ENCODE results near the gene ZFP36L2.

The ZFP36L2 gene

DNA sequence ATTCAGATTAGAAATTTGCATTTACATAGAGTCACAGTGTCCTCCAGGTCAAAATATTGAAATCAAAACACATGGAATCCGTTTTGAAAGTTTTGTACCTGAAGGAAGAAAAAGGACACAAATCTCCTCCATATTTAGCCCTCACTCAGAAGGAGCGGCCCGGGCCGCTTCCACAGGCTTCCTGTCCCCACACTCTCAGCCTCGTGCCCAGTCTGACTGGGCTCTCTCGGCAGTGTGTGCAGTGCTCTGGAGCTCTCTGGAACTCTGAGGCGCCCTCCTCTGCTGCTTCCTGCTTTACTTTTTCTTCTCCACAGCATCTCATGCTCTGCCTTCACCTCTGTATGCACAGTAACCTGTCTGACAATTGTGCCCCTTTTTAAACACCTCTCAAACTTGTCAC, 22.2 kb upstream of the ZFP36L2 start:
- no peak for DNase-seq (ENCODE audit: low read depth)

- no peak for DNase-seq (ENCODE audit: low read depth)
These were observed 20.2 kb upstream of the ZFP36L2 start for GRCh38 chr2:43246641-43247040.

GRCh38 chr2:43241558-43241957, 15.2 kb upstream of the ZFP36L2 start:
- DNase-seq (ENCODE audit: low read depth): no peak

- no peak for DNase-seq (ENCODE audit: low read depth)
These were observed 14.4 kb upstream of the ZFP36L2 start for GRCh38 chr2:43240766-43241150.

DNA sequence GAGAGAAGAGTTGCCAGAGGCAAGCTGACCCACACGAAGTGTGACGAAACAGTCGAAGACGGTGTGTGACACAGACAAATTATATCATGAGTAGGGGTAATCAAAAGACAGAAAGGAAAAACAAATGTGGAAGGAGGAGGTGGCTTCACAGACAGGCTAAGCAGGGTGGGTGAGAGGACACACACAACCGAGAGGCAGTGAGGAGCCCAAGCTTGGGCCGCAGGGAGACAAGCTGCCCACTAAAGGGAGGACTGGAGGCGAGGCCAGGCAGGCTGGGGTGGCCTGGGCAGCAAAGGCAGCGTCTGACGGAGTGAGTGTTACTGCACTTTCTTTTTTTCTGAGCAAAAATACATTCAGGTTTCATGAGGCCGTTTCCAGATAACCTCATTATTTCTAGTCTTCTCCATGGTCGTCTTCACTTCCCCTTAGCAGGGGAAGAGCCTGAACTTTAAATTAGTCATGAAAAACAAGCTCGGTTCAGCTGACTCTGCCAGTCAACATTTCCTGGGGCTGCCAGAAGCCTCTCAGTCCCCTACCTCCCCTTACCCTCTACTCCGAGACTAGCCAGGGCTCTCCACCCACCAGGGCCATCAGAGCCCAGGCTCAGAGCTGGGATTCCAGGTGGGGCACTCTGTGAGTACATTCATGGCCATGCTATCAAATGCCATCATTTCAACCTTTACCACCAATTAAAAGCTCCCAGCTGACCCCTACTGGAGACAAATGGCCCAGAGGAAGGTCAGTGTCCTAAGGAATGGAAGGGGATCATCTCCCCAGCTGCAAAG, 13.8 kb upstream of the ZFP36L2 start:
- no peak for DNase-seq (ENCODE audit: low read depth)

DNA sequence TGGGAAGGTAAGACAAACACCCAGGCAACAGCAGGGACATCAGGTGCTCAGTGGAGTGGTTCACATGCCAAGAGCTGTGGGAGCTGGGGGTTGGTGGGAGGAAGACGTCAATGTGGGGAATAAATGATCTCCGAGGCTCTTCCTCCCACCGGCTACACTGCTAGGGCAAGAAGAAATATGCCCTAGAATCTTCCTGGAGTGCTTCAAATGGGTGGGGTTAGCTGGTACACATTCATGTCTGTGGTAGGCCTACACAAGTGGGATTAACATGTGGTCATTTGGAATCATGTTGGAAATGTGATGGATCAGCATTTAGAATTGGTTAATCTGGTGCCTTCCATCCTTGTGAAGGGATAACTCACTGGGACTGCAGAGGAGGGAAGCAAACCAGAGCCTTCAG, 12.4 kb upstream of the ZFP36L2 start:
- DNase-seq (ENCODE audit: low read depth): no peak

- no peak for DNase-seq (ENCODE audit: low read depth)
These were observed 11.8 kb upstream of the ZFP36L2 start for GRCh38 chr2:43238176-43238575.

- DNase-seq (ENCODE audit: low read depth): no peak
These were observed 7.1 kb upstream of the ZFP36L2 start for GRCh38 chr2:43233218-43234212.

GRCh38 chr2:43230951-43231827, 4.8 kb upstream of the ZFP36L2 start:
- no peak for DNase-seq (ENCODE audit: low read depth)

GRCh38 chr2:43230351-43230885, 4.0 kb upstream of the ZFP36L2 start:
- DNase-seq (ENCODE audit: low read depth): no peak

DNA sequence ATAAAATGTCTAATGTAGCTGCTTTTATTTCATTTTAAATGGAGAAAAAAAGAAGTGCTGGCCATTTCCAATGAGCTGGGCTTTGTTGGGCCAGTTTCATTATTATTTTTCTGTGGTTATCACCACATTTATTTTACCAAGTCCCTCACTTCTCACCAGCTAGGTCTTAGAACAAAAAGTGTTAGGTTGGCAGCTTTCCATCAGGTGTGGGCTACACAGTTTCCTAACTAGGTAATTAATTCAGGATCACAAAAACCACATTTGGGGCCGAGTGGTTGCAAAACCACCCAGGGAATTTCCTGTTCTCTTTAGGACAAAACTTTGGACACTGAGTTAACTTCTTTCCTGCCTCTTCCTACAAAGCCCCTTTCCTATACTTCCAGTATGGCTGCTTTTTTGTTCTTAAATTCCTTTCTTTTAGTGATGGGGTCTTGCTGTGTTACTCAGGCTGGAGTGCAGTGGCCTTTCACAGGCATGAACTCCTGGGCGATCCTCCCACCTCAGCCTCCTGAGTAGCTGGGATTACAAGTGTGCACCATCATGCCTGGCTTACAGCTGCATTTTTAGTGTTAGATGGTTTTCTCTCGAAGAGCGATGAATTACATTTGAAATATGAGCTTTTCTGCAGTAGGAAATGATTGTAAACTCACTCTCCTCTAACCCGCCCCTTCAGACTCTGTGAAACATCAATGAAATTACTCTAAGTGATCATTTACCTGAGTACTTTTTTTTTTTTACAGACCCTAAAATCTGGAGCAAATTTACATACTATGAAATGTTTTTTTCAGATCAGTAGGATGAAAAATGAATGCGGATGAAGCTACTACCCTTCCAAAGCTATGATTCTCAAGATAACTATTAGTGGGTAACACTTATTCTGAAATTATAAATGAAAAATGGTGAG, 2.6 kb upstream of the ZFP36L2 start:
- no peak for DNase-seq (ENCODE audit: low read depth)

DNA sequence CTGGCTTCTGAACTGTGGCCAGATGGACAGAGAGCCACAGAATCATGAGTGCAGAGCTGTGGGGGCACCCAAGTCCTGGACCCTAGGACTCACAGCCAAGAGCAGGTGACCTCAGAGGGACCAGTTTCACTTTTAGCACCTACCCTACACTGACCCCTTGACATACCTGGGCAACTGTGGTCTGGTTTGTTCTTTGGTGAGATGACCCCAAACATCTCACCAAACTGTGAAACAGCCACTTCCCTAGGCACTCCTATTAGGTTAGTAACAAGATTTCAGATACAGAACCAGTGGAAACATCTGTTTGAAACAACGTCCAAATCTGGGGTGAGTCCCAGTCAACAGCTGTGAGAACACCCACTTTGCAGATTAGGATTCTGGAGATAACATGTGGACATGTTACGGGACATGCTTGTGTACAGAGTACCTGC, 1.9 kb upstream of the ZFP36L2 start:
- no peak for DNase-seq (ENCODE audit: low read depth)

DNA sequence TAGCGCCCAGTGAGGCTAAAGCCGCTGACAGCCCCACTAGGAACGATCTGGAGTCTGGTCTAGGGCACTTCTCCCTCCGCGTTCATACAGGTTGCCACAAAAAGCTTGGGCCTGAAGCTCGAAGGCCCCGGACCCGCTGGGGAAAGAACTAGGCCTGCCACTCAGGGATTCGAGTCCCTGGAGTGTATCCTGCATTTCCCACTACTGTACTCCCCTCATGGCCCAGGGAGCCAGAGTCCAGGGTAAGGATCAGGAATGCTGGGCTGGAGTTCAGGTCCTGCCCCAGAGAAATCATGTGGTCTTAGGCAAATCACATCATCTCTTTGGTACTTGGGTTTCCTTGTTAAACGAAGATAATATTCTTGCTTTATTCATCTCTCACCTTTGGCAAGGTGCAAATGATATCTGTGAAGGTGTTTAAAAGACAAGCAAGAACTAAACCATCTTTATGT, 1.4 kb upstream of the ZFP36L2 start:
- no peak for DNase-seq (ENCODE audit: low read depth)

GRCh38 chr2:43226955-43227829, 786 bp upstream of the ZFP36L2 start:
- no peak for DNase-seq (ENCODE audit: low read depth)

GRCh38 chr2:43225788-43226557, 433 bp downstream of the ZFP36L2 start:
- DNase-seq (ENCODE audit: low read depth): no peak

DNA sequence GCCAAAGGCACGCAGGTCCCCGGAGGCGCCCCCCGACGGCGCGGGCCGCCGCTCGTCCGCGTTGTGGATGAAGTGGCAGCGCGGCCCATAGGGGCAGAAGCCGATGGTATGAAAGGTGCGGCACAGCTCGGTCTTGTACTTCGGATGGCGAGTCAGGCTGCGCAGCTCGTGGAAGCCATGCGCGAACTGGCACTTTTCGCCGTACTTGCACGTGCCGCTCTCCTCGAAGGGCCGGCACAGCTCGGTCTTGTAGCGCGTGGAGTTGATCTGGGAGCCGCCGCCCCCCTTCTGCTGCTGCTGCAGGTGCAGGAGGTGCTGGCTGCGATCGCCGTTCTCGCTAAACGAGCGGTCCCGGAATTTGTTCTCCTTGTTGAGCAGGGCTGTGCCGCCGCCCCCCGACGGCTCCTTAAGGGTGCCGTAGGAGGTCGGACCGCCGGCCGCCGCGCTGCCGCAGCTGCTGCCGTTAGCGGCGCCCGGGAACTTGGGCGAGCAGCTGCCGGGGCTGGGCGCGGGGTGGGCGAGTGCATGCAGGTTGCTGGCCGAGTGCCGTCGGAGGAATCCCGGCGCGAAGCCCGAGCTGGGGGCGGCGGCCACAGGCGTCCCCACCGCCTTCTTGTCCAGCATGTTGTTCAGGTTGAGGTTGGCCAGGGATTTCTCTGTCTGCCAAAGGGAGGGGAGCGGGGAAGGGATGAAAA, 1.2 kb downstream of the ZFP36L2 start:
- peak; percentile 37 for DNase-seq (ENCODE audit: low read depth)

DNA sequence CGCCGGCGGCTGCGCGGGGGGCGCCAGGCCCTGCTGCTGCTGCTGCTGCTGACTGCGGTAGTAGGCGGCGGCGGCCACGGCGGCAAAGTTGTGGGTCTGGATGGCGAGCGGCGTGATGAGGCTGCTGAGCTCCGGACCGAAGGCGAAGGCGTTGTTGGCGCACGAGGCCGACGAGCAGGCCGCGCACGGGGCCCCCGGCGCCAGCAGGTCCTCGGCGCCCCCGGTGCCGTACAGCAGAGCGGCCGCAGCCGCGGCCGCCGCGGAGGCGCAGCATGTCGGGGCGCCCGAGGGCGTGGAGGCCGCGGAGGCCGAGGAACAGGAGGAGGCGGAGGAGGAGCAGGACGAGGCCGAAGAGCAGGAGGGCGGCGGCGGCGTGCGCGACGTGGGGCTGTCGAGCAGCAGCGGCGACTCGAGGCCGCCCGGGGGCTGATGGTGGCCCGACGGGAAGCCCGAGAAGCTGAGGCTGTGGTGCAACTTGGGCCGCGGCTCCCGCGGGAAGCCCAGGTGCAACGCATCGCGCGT, 1.8 kb downstream of the ZFP36L2 start:
- no peak for DNase-seq (ENCODE audit: low read depth)

- no peak for DNase-seq (ENCODE audit: low read depth)
These were observed 2.3 kb downstream of the ZFP36L2 start for GRCh38 chr2:43224131-43224570.

All from HS-5 (cell line).